GM12865 (cell line): ENCODE data around the gene ZFP62.

Experiments
- DNase-seq: peaks from one replicate; pipeline ENCODE4 v3.0.0; 2010; ENCODE audit warnings: low read depth
- H3K4me3 ChIP-seq: 2 replicates; pipeline ENCODE4 v1.5.1; 2011; ENCODE audit warnings: mild to moderate bottlenecking, low read depth, low read length, control low read depth
- TF ChIP-seq, protein P1 (sequence below): IDR thresholded peaks from 2 replicates; pipeline ENCODE4 v1.5.1; 2011; ENCODE audit warnings: low read length, control low read depth, low read depth, inconsistent platforms; ENCODE audit not compliant: insufficient read depth; ENCODE audit errors: missing control alignments

ZFP62 gene

DNA sequence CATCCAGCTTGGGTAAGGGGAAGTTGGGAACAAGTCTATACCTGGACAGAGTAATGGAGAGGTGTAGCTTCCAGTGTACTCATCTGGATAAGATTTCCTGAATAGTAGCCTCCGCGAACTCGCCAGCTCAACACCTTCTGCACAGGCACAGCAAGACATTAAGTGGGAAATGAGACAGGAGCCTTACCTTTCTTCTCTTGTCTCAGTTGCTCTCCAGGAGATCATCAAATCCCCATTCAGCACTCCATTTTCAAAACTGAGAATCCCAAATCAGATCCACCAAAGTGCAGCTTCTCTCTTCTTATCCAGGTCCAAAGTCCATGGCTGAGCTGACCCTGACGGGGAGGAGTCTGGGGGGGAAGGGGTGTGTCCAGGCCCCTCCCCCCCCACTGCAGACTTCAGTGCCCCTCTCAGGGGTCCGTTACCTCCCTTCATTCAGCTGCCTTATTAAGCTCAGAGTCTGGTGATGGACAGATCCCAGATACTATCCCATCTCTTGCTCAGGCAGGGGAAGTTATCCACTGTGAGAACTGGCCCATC lies 52.5 kb downstream of the ZFP62 start:
- TF ChIP-seq, protein P1, sequence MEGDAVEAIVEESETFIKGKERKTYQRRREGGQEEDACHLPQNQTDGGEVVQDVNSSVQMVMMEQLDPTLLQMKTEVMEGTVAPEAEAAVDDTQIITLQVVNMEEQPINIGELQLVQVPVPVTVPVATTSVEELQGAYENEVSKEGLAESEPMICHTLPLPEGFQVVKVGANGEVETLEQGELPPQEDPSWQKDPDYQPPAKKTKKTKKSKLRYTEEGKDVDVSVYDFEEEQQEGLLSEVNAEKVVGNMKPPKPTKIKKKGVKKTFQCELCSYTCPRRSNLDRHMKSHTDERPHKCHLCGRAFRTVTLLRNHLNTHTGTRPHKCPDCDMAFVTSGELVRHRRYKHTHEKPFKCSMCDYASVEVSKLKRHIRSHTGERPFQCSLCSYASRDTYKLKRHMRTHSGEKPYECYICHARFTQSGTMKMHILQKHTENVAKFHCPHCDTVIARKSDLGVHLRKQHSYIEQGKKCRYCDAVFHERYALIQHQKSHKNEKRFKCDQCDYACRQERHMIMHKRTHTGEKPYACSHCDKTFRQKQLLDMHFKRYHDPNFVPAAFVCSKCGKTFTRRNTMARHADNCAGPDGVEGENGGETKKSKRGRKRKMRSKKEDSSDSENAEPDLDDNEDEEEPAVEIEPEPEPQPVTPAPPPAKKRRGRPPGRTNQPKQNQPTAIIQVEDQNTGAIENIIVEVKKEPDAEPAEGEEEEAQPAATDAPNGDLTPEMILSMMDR, result no peak
- DNase-seq, result no peak
- peak overlapping the region; percentile 90 for H3K4me3 ChIP-seq

DNA sequence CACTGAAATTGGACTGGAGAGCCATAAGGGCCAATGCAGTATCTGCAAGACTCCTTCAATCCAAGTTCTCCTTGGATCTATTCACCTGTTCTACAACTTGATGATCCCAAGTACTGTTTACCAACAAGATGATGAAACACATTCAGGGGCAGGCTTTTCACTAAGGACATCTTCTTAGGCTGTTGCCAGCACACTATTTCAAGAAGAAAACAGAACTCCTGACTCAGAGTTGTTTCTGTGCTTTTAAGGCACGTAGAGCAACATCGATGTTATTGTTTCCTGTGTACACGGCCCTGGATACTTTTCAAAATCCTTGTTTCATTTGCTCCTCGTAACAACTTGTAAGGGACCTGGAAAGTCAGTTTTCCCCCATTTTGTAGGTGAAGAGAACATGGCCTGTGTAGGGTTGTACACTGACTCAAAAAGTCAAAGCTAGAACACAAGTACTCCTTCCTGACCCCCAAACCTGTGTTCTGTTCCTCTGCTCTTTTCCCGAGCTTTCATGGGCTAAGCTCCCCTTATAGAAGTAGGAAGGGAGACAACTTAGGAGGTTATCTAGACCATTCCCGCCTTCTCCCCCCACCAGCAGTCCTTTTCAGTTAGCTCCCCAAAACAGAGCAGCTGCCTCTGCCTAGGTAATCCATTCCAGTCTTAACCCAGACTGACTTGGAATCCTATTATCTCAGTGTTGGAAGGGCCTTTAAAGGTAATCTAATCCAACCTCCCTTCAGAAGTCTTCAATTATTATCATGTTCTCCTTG lies 53.2 kb downstream of the ZFP62 start:
- TF ChIP-seq, protein P1, result no peak
- H3K4me3 ChIP-seq, result peak overlapping the region; percentile 90
- DNase-seq, result no peak

DNA sequence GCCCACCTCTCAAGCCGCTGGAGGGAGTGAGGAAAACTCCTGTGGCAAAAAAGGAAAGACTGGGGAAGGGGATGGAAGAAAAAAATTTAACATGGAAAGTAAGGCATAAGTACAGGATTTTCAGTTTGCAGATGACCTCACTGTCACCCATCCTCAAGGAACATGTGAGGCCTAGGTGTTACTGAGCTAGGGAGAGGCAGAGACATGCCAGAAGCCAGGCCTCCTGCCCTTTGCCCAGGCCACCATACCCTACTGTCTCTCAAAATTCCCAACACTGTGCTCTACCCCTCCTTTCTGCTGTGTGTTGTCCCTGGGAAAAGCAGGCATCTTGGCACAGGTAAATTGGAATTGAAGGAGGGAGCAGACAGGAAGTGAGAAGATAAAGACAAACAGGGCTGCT lies 54.0 kb downstream of the ZFP62 start:
- TF ChIP-seq, protein P1, result no peak
- DNase-seq, result no peak
- H3K4me3 ChIP-seq, result peak overlapping the region; percentile 90

DNA sequence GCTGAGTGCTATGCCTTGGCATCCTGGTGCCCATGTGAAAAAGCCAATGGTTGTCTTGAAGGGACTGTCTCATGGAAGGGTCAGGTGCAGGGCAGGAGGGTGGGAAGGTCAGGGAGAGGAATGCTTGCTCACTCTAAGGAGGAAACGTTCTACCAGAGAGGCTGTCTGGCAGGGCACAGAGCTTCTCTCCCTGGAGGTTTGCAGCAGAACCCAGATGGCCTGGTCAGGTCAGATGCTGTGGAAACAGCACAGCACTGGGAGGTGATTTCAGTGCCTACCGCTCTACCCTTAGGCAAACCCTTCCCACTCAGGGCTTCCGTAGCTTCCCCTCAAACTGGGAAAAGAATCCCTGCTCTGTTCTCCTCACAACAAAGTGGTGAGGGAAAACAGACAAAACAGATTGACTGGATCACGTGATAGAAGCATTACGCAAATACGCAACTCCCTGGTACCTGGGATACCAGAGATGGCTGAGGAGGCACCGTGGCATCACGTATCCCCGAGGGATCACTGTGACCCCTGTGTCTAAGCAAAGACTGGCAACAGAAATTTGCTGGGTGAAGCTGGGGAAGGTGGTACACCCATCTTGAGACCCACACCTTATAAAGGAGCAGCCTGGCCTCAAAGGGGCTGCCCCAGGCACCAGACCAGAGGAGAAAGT lies 54.6 kb downstream of the ZFP62 start:
- H3K4me3 ChIP-seq, result peak overlapping the region; percentile 90
- no peak for DNase-seq
- TF ChIP-seq, protein P1, result no peak

DNA sequence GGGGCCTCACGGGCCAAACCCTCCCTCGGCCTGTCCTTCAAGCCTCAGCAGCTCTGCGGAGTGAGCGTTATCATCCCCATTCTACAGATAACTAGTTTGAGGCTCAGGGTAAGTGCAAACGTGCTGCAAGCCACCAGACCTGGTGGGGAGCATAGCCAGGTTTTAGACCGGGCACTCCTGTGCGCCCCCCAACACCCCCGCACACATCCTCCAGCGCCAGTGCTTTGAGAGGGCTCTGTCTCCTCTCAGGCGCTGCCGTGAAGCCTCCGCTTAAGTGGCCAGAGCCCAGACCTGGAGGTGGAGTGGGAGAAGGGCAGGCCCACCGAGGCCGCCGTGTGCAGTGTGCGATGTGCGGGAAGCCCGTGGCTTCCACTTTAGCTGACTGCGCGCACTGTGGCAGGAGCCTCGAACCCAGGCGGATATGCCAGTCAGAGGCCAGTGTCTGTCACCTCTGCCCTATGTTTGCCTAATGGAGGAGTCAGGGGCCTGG lies 56.9 kb downstream of the ZFP62 start:
- H3K4me3 ChIP-seq, result peak overlapping the region; percentile 87
- TF ChIP-seq, protein P1, result no peak
- DNase-seq, result no peak

DNA sequence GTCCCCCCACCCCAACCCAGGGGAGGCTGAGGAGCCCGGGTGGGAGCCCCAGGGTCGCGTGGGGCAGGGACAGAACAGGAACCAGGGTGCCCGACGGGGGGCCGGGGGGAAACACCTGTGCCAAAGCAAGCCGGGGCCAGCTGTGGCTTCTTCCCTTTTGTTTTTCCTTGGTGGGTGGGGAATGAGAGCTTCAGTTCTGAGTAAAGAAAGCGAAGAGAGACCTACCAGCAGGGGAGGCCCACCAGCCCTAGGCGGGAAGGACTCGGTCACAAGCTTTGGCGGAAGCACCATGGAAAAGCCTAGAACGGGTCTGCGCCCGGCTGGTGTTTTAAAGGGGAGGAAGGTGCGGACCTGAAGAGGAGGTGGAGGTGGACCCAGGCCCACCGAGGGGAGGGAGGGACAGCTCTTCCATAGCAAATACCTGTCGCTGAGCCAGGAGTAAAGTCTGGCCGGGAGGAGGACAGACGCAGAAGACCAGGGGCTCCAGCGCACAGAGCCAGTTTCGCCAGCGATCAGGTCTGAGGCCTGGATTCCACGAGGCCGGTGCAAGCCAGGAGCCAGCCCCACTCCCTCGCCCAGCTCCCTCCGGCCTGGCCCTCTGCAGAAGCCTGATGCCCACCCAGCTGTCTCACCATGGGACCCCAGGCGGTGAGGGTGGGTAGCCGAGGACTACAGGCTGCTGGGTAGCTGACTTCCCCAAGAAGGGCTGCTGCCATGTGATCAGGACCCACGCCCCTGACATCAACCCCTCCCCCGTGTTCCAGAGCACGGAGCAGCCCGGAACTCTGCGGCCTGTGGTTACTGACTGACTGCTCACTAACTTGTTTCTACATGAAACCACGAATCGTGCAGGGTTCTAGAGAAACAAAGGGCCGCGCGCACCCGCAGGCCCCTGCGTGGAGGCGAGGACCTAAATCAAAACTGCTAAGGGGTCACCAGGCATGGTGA lies 57.6 kb downstream of the ZFP62 start:
- H3K4me3 ChIP-seq, result peak overlapping the region; percentile 87
- peak; percentile 95 for DNase-seq
- TF ChIP-seq, protein P1, result no peak
